Glutamatergic neuron (in vitro differentiated cells): ENCODE results near the gene FAM53A. TPM values are rescaled to one million over a fixed set of nuclear protein-coding genes. Genes with fewer than 3 reads are reported as not detected.

Experiments
- DNase-seq: peaks from one replicate; pipeline ENCODE4 v3.0.0; 2022
- H3K27ac Mint-ChIP-seq: one replicate; pipeline ENCODE4 v1.8.0; 2020; ENCODE audit warnings: mild to moderate bottlenecking, mixed read lengths, inconsistent platforms; ENCODE audit not compliant: unreplicated experiment
- H3K27me3 Mint-ChIP-seq: one replicate; pipeline ENCODE4 v1.8.0; 2020; ENCODE audit warnings: mild to moderate bottlenecking, moderate library complexity, mixed read lengths, inconsistent platforms; ENCODE audit not compliant: unreplicated experiment
- H3K36me3 Mint-ChIP-seq: one replicate; pipeline ENCODE4 v1.8.0; 2020; ENCODE audit warnings: mild to moderate bottlenecking, mixed read lengths, inconsistent platforms; ENCODE audit not compliant: unreplicated experiment
- H3K4me1 Mint-ChIP-seq: one replicate; pipeline ENCODE4 v1.8.0; 2020; ENCODE audit warnings: mild to moderate bottlenecking, low read depth, mixed read lengths, inconsistent platforms; ENCODE audit not compliant: unreplicated experiment
- H3K4me3 Mint-ChIP-seq: one replicate; pipeline ENCODE4 v1.8.0; 2020; ENCODE audit warnings: mild to moderate bottlenecking, mixed read lengths, inconsistent platforms; ENCODE audit not compliant: unreplicated experiment
- H3K9me3 Mint-ChIP-seq: one replicate; pipeline ENCODE4 v1.8.0; 2020; ENCODE audit warnings: mild to moderate bottlenecking, moderate library complexity, mixed read lengths, inconsistent platforms; ENCODE audit not compliant: unreplicated experiment
- CTCF ChIP-seq: fragments of 200-600 bp; sonication (generic); IDR thresholded peaks from one replicate; pipeline ENCODE4 v1.5.0; 2021; ENCODE audit not compliant: partially characterized antibody, unreplicated experiment
- total RNA-seq: library from RNA; stranded (reverse); fragmentation: NEBNext Ultra II Directional; extraction: Animal tissue kit (Norgen Biotek cat#: 25700); gene quantifications from one replicate; pipeline ENCODE4 v1.2.1, GENCODE V29; 2021; ENCODE audit not compliant: unreplicated experiment

Gene FAM53A
- total RNA-seq, 1 donor from 2014 or later: 1.1 TPM

- peaks cover 5% of the 10 kb centered on the region for H3K27me3 Mint-ChIP-seq
- no peak for DNase-seq
- H3K27ac Mint-ChIP-seq: peak overlapping the region; percentile 20
- no peak for TF ChIP-seq CTCF
- H3K4me1 Mint-ChIP-seq: peaks cover 3% of the 10 kb centered on the region
- H3K4me3 Mint-ChIP-seq: peak overlapping the region; percentile 86
- H3K9me3 Mint-ChIP-seq: peaks cover 4% of the 10 kb centered on the region
- H3K36me3 Mint-ChIP-seq: no peaks in the 10 kb centered on the region
Measured at GRCh38 chr4:1683261-1683735, 815 bp downstream of the FAM53A start.

GRCh38 chr4:1682860-1683259 is 1.3 kb downstream of the FAM53A start:
- peaks cover 5% of the 10 kb centered on the region for H3K27me3 Mint-ChIP-seq
- no peaks in the 10 kb centered on the region for H3K36me3 Mint-ChIP-seq
- no peak overlapping the region for H3K27ac Mint-ChIP-seq
- H3K9me3 Mint-ChIP-seq: peaks cover 4% of the 10 kb centered on the region
- no peak for DNase-seq
- TF ChIP-seq CTCF: no peak
- peaks cover 3% of the 10 kb centered on the region for H3K4me1 Mint-ChIP-seq
- H3K4me3 Mint-ChIP-seq: peak overlapping the region; percentile 86

- no peak overlapping the region for H3K4me3 Mint-ChIP-seq
- peaks cover 1% of the 10 kb centered on the region for H3K9me3 Mint-ChIP-seq
- no peak overlapping the region for H3K27ac Mint-ChIP-seq
- no peak for DNase-seq
- no peaks in the 10 kb centered on the region for H3K36me3 Mint-ChIP-seq
- H3K4me1 Mint-ChIP-seq: peaks cover 2% of the 10 kb centered on the region
- no peak for TF ChIP-seq CTCF
- peaks cover 4% of the 10 kb centered on the region for H3K27me3 Mint-ChIP-seq
Measured at GRCh38 chr4:1678244-1678643, 5.9 kb downstream of the FAM53A start.

- DNase-seq: no peak
- TF ChIP-seq CTCF: no peak
- Mint-ChIP-seq H3K27me3 (peaks cover 2% of the 10 kb centered on the region), H3K9me3 (peaks cover 3% of the 10 kb centered on the region), H3K4me3 (no peak overlapping the region), H3K36me3 (no peaks in the 10 kb centered on the region), H3K4me1 (no peaks in the 10 kb centered on the region), H3K27ac (no peak overlapping the region)
Measured at GRCh38 chr4:1676605-1677525, 7.2 kb downstream of the FAM53A start.

- no peak overlapping the region for H3K27ac Mint-ChIP-seq
- peaks cover 3% of the 10 kb centered on the region for H3K9me3 Mint-ChIP-seq
- no peak for DNase-seq
- no peaks in the 10 kb centered on the region for H3K4me1 Mint-ChIP-seq
- H3K27me3 Mint-ChIP-seq: peaks cover 5% of the 10 kb centered on the region
- no peaks in the 10 kb centered on the region for H3K36me3 Mint-ChIP-seq
- TF ChIP-seq CTCF: no peak
- no peak overlapping the region for H3K4me3 Mint-ChIP-seq
Measured at GRCh38 chr4:1675802-1676137, 8.3 kb downstream of the FAM53A start.
